ENCODE data around the gene USP8. TPM values are rescaled to one million over a fixed set of nuclear protein-coding genes. Genes with fewer than 3 reads are reported as not detected.
A peak's percentile ranks its signal among the peaks of the same experiment; 100 is the strongest.
"Not testable (repeated sequence)": the region's sequence is repeated elsewhere in the genome, so short reads cannot be mapped to it uniquely, and the experiment has no call there.

The USP8 gene
- 10 to 100 TPM; 21.6 to 36.4 (median 26.7) TPM for total RNA-seq
- 10 to 100 TPM; 11.1 to 18.4 TPM for polyA plus RNA-seq

GRCh38 chr15:50424066-50424890 is at the start of gene USP8:
Gene USP8, plus strand, starts transcription at chr15:50424405. Its CDS starts 14,669 bp downstream, at chr15:50439074.
- peak; percentile 95 to 98 (median 97) for ATAC-seq
- Histone ChIP-seq H3K36me3 (no peaks in the 10 kb centered on the region), H3K27me3 (no peaks in the 10 kb centered on the region), H3K4me1 (peaks cover 0 to 21% (median 0%) of the 10 kb centered on the region in 3 donors), H3K9me3 (no peaks in the 10 kb centered on the region), H3K4me3 (peak within 1 kb of the TSS; percentile 53 to 77 (median 64)), H3K27ac (peak within 1 kb of the TSS; percentile 68 to 93 (median 86))
- DNase-seq = peak; percentile 95 to 97 (median 97)
- intact Hi-C loops (cut with DNase I) = no loop called here
- no peak for TF ChIP-seq CTCF (IDR thresholded peaks at IDR 0.05)
- no peak for FAIRE-seq
- WGBS, 2 donors = 0% methylated on average over 51 to 55 of the region's 55 CpGs

- no peak overlapping the region for H3K4me3 ChIP-seq
- H3K27ac ChIP-seq = no peak overlapping the region
- H3K36me3 ChIP-seq = no peaks in the 10 kb centered on the region
- no peak for TF ChIP-seq CTCF (IDR thresholded peaks at IDR 0.05)
- FAIRE-seq (no peak), ATAC-seq (no peak), DNase-seq (no peak)
- H3K9me3 ChIP-seq = no peaks in the 10 kb centered on the region
- H3K4me1 ChIP-seq = no peaks in the 10 kb centered on the region
- 68 to 76% methylated on average over 3 of the region's 3 CpGs for WGBS, 2 donors
- intact Hi-C loops (cut with DNase I) = no loop called here
- H3K27me3 ChIP-seq = no peaks in the 10 kb centered on the region
Measured at GRCh38 chr15:50377867-50378751, 46.1 kb upstream of the USP8 start.

- H3K27me3 ChIP-seq = no peaks in the 10 kb centered on the region
- FAIRE-seq (no peak), ATAC-seq (no peak), DNase-seq (no peak)
- no peak overlapping the region for H3K4me3 ChIP-seq
- no peaks in the 10 kb centered on the region for H3K9me3 ChIP-seq
- H3K27ac ChIP-seq = no peak overlapping the region
- no peak for TF ChIP-seq CTCF (IDR thresholded peaks at IDR 0.05)
- H3K36me3 ChIP-seq = no peaks in the 10 kb centered on the region
- H3K4me1 ChIP-seq = no peaks in the 10 kb centered on the region
- WGBS, 2 donors = 93 to 100% methylated on average over 1 of the region's 1 CpG
- intact Hi-C loops (cut with DNase I) = no loop called here
Measured at GRCh38 chr15:50378776-50379175, 45.4 kb upstream of the USP8 start.

GRCh38 chr15:50379413-50379812 is 44.8 kb upstream of the USP8 start:
- DNase-seq; ATAC-seq; H3K9me3 ChIP-seq; intact Hi-C loops (cut with DNase I); H3K27ac ChIP-seq; FAIRE-seq; H3K4me1 ChIP-seq; H3K4me3 ChIP-seq; H3K36me3 ChIP-seq; H3K27me3 ChIP-seq: not testable (repeated sequence)
- WGBS, 2 donors = 87 to 97% methylated on average over 7 of the region's 7 CpGs

GRCh38 chr15:50380089-50380488 is 44.1 kb upstream of the USP8 start:
- intact Hi-C loops (cut with DNase I) = no loop called here

More at GRCh38 chr15:50380089-50380488, 44.1 kb upstream of the USP8 start:
- ATAC-seq = no peak
- Histone ChIP-seq H3K4me3 (no peak overlapping the region), H3K27me3 (no peaks in the 10 kb centered on the region), H3K9me3 (no peaks in the 10 kb centered on the region), H3K4me1 (no peaks in the 10 kb centered on the region), H3K27ac (no peak overlapping the region), H3K36me3 (no peaks in the 10 kb centered on the region)
- 43 to 88% methylated on average over 1 of the region's 1 CpG for WGBS, 2 donors
- no peak for DNase-seq
- FAIRE-seq = no peak
- TF ChIP-seq CTCF (IDR thresholded peaks at IDR 0.05) = no peak

Measured in pancreas (tissue), 10 donors.